ENCODE results near the gene SLC22A12.

SLC22A12 gene

DNA sequence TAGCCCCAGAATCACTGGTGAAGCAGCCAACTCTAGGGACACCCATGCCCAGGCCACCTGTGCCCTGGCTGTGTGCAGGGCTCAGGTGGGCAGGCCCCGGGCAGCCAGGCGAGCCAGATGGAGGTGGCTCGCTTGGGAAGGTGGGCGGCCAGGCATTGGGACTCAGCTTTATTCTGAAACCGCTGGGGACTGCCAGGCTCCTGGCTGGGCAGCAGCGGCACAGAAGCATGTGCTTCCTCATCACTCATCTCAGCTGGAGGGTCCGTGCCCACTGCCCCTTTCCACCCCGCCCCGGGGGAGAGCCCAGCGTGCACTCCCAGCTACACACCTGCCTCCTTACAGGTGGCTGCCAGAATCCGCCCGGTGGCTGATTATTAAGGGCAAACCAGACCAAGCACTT is 27.1 kb upstream of the SLC22A12 start:
- DNase-seq = no peak

DNA sequence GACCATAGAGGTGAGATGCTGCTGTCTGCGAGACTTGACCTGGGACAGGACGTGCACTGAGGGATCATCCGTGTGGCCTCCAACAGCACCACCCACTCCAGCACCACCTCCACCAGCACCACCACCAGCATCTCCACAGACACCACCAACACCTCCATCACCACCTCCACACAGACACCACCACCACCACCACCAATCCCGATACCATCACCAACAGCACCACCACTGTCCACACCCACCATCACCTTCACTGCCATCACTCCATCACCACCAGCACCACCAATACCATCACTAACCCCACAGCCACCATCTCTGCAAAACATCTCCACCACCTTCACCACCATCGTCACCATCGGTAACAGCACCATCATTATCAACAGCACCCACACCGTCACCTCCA is 26.6 kb upstream of the SLC22A12 start:
- no peak for DNase-seq

DNA sequence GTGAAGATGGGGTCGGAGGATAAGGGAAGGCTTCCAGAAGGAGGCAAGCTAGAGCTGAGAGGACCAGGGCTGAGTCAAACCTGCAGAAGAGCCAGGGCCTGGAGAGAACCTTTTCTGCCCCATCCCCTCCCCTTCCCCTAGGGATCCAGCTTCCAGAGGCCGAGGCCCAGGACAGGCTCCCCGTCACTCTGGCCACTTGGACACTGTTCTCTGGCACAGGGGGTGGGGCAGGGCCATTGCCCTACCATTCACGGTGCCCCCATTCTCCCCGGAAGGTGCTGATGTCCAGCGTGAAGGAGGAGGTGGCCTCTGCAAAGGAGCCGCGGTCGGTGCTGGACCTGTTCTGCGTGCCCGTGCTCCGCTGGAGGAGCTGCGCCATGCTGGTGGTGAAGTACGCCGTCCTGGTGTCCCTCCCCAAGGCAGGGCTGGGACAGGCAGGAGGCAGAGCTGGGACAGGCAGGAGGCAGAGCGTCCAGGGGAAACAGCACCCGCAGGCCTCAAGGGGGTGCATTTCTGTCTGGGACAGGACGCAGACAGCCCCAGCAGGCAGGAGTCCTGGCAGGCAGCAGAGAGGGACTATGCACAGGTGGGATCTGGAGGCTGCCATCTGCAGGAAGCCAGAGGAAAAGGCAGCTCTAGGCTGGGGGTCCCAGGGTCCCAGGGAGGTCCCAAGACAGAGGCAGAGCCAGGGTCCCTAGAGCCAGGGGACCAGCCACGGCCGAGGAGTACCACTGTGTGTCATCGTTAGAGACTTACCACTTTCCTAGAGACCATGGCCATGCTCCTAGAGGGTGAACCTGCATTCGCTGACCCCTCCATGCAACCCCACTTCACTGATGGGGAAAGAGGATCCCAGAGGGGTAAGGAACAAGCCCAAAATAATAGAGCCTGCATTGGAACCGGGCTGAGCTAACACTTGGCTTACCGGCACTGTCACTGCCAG is 25.8 kb upstream of the SLC22A12 start:
- no peak for DNase-seq

DNA sequence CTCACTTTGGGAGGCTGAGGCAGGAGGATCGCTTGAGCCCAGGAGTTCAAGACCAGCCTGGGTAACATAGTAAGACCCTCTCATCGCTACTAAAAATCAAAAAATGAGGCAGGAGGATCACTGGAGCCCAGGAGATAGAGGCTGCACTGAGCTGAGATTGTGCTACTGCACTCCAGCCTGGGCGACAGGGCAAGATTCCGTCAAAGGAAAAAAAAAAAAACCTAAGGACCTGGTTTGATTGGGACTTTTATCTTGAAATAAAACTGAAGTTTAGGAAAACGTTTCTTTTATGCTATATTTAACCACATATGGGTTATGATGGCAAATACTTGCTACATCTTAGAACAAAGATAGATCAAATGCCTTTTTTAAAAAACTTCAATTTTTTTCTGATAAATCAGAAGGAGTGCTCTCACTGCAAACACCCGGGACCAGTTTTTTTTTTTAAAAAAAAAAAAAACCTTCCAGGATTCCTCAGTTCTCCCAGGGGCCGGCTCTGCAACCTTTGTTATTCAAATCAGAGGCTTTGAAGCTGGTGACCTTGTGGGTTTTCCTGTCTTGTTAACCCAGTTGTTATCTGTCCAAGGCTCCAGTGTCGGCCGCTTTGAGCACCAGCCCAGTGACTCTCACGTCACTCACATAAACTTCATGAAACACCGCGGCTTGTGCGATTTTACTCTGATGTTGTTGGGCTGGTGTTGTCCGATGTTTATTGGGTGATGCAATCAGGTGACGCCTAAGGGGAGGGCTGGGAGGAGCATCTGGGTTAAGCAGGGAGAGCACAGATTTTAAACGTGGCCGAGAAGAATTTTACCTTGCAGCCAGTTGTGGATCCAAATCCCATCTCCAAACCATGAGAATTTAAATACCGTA is 24.7 kb upstream of the SLC22A12 start:
- peak; percentile 6 for DNase-seq

DNA sequence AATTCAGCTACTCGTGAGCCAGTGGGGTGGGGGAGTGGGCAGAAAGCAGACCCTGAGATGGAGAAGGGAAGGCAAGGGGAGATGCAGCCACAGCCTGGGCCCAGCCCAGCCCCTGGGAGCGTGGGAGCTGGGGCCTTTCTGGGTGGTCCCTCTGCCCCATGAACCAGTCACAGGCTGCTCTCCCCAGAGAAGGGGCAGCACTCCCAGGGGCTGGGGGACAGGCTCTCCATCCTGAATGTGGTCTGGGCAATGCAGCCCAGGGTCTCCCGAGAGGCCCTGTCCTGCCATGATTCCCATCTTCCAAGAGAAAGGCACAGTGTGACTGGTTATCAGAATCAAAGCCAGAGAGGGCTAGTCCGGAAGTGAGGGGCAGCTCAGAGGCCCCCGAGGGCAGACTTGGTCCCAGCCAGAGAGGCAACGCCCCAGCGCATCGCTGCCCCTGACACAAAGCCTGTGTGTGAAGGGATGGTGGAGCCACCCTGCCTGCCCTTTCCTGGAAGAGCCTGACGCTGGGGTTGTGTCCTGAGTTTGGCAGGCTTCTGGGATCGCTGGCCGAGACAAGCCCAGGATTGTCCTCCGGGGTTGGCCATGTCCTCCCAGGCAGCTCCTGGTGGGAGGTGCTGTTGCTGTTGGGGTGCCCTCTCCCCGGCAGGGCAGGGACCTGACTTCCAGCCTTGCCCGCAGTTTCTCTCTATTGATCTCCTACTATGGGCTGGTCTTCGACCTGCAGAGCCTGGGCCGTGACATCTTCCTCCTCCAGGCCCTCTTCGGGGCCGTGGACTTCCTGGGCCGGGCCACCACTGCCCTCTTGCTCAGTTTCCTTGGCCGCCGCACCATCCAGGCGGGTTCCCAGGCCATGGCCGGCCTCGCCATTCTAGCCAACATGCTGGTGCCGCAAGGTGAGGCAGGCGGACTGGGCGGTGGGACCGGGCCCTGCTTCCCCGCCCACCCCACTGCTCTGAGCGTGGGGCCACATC is 23.8 kb upstream of the SLC22A12 start:
- no peak for DNase-seq

DNA sequence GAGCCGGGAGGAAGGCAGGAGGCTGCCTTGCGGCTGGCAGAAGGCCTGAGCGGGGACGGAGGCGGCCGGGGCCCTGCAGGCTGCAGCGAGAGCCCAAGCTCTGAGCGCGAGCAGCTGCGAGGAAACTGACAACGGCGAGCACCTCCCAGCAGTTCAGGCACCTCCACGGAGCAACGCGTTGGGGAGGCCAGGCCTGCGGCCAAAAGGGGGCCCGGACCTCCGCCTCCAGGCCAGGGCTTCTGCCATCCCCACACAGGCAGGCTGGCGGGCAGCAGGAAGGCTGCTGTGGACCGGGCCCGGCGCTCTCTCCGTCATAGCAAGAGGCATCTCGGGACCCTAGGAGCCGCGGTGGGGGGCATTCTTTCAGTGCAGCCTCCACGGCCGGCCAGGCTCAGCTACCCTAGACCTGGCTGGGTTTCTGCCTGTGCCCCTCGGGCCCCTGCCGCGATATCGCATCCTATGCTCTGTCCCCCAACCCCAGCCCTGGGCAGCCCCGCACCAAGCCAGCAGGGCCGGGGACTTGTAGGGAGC is 22.9 kb upstream of the SLC22A12 start:
- DNase-seq = no peak

DNA sequence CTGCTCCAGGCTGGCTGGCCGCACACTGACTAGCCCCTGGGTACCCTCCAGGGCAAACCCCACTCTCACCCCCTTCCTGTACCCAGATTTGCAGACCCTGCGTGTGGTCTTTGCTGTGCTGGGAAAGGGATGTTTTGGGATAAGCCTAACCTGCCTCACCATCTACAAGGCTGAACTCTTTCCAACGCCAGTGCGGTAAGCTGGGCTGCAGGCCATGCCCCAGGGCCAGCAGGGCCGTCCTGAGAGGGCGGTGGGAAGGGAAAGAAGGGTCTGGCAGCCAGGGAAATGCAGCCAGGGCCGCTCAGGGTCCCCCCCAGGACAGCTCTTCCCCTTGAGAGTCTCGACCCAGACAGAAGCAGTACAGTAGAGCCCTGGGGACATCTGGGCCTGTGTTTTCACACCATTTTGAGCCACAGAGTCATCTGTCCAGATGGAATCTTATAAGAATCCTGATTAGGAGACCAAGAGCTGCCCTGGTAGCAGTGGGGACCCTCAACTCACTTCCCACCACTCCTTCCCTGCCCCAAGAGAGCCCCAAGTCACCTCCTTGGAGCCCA is 22.4 kb upstream of the SLC22A12 start:
- DNase-seq = no peak

DNA sequence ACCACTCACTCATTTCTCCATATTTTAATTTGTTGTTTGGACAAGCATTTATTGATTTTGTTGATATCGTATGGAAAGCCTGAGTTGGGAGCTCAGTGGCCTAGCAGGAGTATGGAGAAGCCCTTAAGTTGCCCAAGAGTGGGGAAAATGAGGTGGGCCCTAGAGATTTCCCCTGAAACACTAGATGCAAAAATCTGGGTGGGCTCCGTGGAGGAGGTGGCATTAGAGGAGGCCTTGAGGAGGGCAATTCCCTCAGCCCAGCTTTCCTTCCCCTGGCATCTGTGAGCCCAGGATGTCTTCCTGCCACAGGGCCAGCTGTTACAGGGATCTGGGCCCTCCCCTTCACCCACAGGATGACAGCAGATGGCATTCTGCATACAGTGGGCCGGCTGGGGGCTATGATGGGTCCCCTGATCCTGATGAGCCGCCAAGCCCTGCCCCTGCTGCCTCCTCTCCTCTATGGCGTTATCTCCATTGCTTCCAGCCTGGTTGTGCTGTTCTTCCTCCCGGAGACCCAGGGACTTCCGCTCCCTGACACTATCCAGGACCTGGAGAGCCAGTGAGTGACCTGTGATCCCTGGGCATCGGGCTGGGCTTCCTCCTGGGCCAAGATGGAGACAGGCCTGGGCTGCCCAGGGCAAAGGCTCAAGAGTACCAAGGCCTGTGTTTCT is 21.6 kb upstream of the SLC22A12 start:
- DNase-seq = no peak

DNA sequence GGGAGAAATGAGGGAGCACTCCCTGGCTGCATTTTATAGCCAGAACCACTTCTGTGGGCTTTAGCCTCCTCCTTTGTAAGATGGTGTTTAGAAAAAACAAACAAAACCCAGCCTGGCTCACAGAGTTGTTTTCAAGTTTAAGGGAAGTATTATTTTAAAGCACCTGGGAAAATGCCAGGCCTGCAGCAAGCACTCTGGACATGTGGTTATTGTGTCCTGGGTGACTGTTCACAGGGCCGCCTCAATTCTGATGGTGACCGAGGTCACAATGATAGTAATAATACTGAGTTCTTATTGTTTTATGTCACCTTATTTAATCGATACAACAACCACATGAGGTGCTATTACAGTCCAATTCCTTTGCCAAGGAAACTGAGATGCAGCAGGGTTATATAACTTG is 20.7 kb upstream of the SLC22A12 start:
- no peak for DNase-seq

DNA sequence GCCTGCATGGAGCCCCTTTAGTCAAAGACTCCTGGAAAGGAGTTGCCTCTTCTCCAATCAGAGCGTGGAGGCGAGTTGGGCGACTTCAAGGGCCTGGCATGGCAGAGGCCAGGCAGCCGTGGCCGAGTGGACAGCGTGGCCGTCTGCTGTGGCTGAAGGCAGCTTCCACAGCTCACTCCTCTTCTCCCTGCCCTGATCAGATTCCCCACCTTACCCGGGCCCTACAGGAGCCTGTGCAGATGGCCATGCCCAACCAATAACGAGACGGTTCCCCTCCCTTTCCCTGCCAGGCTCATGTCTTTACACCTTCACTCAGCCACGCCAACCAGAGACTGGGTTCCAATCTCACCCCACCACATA is 20.0 kb upstream of the SLC22A12 start:
- DNase-seq = no peak

DNA sequence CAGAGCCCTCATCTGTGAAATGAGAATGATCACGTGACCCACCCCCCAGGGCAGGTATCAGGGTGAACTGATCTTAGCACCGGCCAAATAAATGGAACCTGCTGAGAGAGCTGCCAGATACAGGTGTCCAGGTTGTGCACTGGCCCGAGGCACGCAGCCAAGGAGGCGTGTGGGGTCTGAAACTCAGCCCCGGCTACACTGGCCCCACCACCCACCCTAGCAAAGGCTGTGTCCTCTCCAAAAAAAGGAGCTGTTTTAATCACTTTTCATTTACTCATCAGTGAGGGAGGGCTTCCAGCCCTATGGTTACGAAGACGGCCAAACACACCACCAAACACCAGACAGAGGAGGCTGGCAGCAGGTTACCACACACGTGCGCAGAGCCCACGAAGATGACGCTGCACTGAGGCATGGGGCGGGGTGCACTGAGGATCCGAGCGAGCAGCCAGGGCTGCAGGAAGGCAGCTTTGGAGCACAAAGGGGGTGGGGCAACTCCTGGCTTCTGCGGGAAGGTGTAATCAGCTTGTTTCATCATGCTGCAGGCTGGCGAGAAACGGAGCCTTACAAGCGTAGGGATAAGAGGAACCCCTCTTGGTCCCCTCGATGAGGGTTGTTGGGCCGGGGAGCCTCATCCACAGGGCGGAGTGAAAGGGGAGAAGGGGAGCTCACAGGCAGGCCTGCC is 19.5 kb upstream of the SLC22A12 start:
- no peak for DNase-seq

DNA sequence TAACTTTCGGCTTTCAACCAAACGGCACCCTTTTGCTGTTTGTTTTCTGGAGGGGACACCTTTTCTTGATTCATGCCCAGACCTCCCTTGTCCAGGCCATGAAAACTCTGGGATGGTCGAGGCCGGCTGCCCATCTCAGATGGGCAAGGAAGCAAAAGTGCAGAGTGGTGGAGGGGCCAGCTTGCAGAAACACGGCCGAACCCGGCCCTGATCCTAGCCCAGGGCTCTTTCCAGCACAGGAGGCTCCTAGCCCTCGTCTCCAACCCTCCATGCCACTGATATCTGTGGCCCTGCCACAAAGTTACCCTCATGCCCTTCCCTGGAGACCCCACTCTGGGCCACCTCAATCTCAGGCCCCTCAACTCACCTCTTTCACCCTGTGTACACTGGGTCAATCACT is 18.9 kb upstream of the SLC22A12 start:
- no peak for DNase-seq

DNA sequence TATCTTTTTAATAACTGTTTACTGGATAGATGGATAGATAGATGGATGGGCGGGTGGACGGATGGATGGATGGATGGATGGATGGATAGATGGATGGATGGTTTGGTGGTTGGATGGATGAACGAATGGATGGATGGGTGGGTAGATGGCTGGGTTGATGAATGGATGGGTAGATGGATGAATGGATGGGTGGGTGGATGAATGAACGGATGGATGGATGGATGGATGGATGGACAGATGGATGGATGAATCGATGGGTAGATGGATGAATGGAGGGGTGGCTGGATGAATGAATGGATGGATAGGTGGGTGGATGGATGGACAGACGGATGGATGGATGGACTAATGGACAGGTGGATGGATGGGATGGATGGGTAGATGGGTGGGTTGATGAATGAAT is 13.8 kb upstream of the SLC22A12 start:
- DNase-seq = no peak

DNA sequence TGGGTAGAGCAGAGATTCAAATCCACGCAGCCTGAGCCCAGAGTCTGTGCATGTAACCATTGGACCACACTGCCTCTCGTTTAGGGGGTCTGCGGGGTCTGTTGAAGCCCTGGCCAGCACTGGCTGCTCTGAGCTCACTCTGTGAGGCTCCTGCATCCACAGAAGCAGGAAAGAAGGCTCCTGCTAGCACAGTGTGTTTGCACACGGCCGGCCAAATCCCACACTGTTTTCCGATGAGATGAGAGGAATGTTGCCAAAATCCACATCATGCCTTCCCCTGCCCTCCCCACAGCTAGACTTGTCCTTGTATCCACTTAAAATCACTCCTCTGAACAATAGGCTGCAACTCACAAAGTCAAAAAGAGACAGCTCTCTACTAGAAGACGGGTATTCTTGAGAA is 10.6 kb upstream of the SLC22A12 start:
- DNase-seq = no peak

DNA sequence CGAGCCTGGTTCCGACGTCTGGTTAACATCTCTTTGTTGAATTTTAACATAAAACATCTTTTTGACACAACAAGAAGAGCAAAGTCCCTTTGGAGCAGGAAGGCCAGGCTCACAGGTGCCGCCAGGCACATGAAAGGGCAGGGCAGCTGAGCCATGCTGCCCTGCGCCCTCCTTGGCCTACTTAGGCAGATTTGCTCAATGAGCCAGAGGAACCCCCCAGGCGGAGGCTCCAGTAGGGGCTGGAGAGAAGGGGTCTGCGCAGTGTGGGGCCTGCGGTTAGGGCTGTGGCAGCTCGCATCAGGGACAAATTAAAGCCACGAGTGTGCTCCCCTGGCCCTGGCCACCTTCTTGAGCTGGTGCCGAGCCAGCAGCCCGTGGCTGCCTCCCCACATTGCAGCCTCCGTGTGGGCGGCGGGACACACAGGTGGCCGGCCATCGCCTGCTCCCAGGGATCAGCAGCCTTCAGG is 9.9 kb upstream of the SLC22A12 start:
- DNase-seq = no peak

DNA sequence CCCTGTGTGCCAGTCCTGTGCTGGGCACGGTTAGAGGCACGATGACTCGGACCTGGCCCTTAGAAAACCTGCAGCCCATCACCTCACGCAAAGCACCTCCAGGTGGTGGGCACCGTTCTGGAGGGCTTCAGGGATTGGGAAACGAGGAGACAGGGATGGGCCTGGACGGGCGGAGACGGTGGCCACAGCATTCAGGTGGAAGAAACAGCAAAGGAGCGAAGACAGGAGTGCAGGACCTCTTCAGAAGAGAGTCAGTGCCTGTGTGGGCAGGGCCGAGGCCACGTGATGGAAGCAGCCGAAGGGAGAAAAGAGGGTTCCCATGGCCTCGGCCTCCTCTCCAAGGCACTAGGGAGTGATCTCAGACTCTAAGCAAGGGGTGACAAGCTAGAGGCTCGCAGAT is 8.1 kb upstream of the SLC22A12 start:
- DNase-seq = no peak

DNA sequence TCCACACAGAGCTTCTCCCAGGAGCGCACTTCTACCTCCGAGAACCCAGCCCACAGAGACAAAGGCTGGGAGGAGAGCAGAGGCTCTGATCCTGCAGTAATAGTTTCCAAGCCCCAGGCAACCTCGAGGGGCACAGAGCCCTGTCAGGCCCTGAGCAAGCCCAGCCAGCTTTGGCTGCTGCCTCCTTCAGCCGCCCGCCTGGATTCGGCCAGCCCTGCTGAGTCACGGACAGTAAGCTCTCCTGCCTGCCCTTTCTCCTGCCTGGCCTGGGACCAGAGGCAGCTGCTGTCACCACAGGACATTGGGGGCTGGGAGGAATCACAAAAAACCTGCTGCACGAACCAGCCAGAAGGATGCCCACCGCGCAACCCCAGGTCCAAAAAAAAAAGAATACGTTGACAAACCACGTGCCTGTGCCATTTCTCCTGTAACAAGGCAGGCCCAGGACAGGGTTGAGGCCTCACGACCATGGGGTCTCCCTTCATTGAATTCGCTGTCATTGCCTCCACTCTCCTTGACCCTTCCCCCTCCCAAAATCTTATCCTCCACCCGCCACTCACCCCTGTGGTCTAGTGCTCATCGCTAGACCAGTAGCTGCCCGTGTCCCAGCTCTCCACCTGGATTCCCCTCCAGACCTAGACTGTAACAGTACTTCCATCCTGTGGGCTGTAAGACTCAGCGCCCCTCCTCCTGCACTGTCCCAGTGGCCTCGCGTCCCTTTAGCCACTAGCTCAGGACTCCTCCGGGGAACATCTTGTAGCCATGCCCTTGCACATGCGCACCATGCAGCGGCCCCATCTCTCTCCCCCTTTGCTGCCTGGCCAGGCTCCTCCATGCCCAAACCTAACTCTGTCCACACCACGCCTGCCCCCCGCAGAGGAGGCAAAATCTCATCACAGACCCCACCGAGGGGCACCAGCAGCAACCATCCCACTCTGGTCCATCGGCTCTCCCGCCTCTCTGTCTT is 7.4 kb upstream of the SLC22A12 start:
- no peak for DNase-seq

DNA sequence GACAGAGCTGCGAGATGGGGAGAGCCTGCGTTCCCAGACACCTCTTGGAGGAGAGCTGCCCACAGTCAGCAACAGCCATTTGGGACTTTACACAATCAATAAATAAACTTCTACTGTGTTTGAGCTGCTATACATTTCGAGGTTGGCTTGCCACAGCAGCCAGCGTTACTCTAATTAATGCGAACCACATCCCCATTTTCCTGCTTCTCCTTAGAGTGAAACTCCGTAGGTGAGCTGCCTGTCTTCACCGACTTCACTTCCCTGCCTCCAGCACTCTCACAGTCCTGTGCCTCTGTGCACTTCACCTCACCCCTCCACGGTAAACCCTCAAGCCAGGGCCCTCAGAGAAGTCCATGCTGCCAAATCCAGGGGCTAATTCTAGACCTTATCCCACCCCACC is 5.9 kb upstream of the SLC22A12 start:
- no peak for DNase-seq

DNA sequence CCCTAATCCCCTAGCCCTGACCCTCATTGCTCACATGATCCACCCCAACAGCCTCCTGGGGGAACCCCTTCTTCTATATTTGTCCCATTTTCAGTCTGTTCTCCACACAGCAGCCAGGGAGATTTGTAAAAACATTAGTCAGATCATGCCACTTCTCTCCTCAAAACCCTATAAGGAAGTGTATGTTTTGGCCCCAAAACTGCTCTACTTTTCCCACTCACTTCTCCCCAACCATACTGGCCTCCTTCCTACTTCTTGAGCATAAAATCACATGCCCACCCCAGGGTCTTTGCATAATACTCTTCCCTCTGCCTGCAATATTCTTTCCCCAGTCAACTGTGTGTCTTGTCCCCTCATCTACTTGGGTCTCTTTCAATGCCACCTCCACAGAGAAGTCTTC is 4.7 kb upstream of the SLC22A12 start:
- no peak for DNase-seq

DNA sequence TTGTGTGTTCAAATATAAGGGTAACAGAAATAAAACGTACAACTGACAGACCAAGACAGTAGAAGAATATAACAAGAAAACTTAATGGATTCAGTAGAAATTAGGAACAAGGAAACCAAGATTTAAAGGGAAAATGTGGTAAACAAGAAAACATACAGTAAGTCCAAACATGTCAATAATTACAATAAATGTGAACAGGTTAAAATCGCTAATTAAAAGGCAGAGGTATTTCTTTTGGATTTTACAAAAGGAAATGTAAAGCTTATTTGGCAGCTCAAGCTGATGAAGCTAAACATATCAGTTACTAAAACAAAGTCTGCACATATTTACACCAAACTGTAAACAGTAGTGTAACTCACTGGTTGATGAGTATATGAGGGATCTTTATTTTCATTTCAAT is 2.3 kb upstream of the SLC22A12 start:
- no peak for DNase-seq

All from CD4-positive, alpha-beta T cell treated with Interleukin-6 for 4 hours (primary cell).